Measurements from ENCODE around the gene SYT10. TPM values are rescaled to one million over a fixed set of nuclear protein-coding genes. Genes with fewer than 3 reads are reported as not detected.
A peak's percentile ranks its signal among the peaks of the same experiment; 100 is the strongest.
"Not testable (repeated sequence)": the region's sequence is repeated elsewhere in the genome, so short reads cannot be mapped to it uniquely, and the experiment has no call there.

Gene SYT10
- under 1 TPM in 1 of 2 donors, not detected in 1; 0.06 TPM for total RNA-seq
- long read RNA-seq: 0 reads

GRCh38 chr12:33439587-33440011 lies at the start of gene SYT10:
Gene SYT10, minus strand, starts transcription at chr12:33439819. Its CDS starts 297 bp downstream, at chr12:33439522.
- intact Hi-C loops (cut with DNase I): no loop called here
- ATAC-seq (peak; percentile 47 to 50), DNase-seq (no peak)

GRCh38 chr12:33488036-33488435 lies 48.4 kb upstream of the SYT10 start:
- DNase-seq: no peak
- no peak for ATAC-seq
- intact Hi-C loops (cut with DNase I): no loop called here

GRCh38 chr12:33486058-33486457 lies 46.4 kb upstream of the SYT10 start:
- ATAC-seq (no peak), DNase-seq (no peak)
- intact Hi-C loops (cut with DNase I): no loop called here

GRCh38 chr12:33484161-33484560 lies 44.5 kb upstream of the SYT10 start:
- intact Hi-C loops (cut with DNase I): no loop called here
- ATAC-seq (peak in 1 of 2 donors; percentile 26), DNase-seq (no peak)

GRCh38 chr12:33480366-33480765 lies 40.7 kb upstream of the SYT10 start:
- DNase-seq (no peak), ATAC-seq (no peak)
- intact Hi-C loops (cut with DNase I): no loop called here

- intact Hi-C loops (cut with DNase I): no loop called here
- ATAC-seq: no peak
- DNase-seq: no peak
These were observed 36.4 kb upstream of the SYT10 start for GRCh38 chr12:33476058-33476457.

- ATAC-seq (no peak), DNase-seq (no peak)
These were observed 32.7 kb upstream of the SYT10 start for GRCh38 chr12:33472299-33472698.

GRCh38 chr12:33455096-33455495 lies 15.5 kb upstream of the SYT10 start:
- intact Hi-C loops (cut with DNase I): no loop called here
- DNase-seq (no peak), ATAC-seq (no peak)

More at GRCh38 chr12:33472299-33472698, 32.7 kb upstream of the SYT10 start:
- intact Hi-C loops (cut with DNase I): no loop called here

- intact Hi-C loops (cut with DNase I): no loop called here
- ATAC-seq (no peak), DNase-seq (no peak)
These were observed 10.9 kb upstream of the SYT10 start for GRCh38 chr12:33450480-33450879.

- intact Hi-C loops (cut with DNase I): no loop called here
- ATAC-seq (no peak), DNase-seq (no peak)
These were observed 858 bp upstream of the SYT10 start for GRCh38 chr12:33440477-33440876.

- ATAC-seq: peak; percentile 57 to 67
- no peak for DNase-seq
- intact Hi-C loops (cut with DNase I): no loop called here
These were observed 600 bp downstream of the SYT10 start for GRCh38 chr12:33438851-33439586.

- intact Hi-C loops (cut with DNase I): no loop called here
- ATAC-seq (no peak), DNase-seq (no peak)
These were observed 1.4 kb downstream of the SYT10 start for GRCh38 chr12:33438025-33438772.

GRCh38 chr12:33437598-33437997 lies 2.0 kb downstream of the SYT10 start:
- DNase-seq (no peak), ATAC-seq (no peak)
- intact Hi-C loops (cut with DNase I): no loop called here

GRCh38 chr12:33432992-33433391 lies 6.6 kb downstream of the SYT10 start:
- intact Hi-C loops (cut with DNase I): no loop called here
- DNase-seq (no peak), ATAC-seq (no peak)

GRCh38 chr12:33431648-33432047 lies 8.0 kb downstream of the SYT10 start:
- intact Hi-C loops (cut with DNase I): no loop called here
- ATAC-seq (no peak), DNase-seq (no peak)

- ATAC-seq (no peak), DNase-seq (no peak)
- intact Hi-C loops (cut with DNase I): no loop called here
These were observed 10.2 kb downstream of the SYT10 start for GRCh38 chr12:33429468-33429867.

- no peak for ATAC-seq
- no peak for DNase-seq
- intact Hi-C loops (cut with DNase I): no loop called here
These were observed 12.5 kb downstream of the SYT10 start for GRCh38 chr12:33427071-33427470.

- intact Hi-C loops (cut with DNase I): no loop called here
- DNase-seq: no peak
- ATAC-seq: no peak
These were observed 15.9 kb downstream of the SYT10 start for GRCh38 chr12:33423706-33424105.

GRCh38 chr12:33412410-33412809 lies 27.2 kb downstream of the SYT10 start:
- DNase-seq; ATAC-seq; intact Hi-C loops (cut with DNase I): not testable (repeated sequence)

GRCh38 chr12:33383503-33383902 lies 56.1 kb downstream of the SYT10 start:
- DNase-seq: no peak
- intact Hi-C loops (cut with DNase I): no loop called here
- no peak for ATAC-seq

GRCh38 chr12:33376153-33376552 lies 63.5 kb downstream of the SYT10 start:
- DNase-seq (no peak), ATAC-seq (no peak)
- intact Hi-C loops (cut with DNase I): no loop called here

All from left cardiac atrium (tissue), 4 donors.